Testis (tissue), 2 donors: Measurements from ENCODE around the gene PMFBP1.

ENCODE experiments used
- POLR2A ChIP-seq: fragments of 450-650 bp; IDR thresholded peaks from one replicate; pipeline ENCODE4 v1.6.1; 2017; ENCODE audit warnings: antibody characterized with exemption, mild to moderate bottlenecking, moderate library complexity
- TF ChIP-seq, protein P1 (sequence below), 3 experiments: fragments of 450-650 bp in 2 of 3; fragments of 200-600 bp in 1 of 3; sonication (generic) in 1 of 3; IDR thresholded peaks; one replicate each; pipeline ENCODE4 v1.5.1; 2016 to 2019; ENCODE audit warnings: antibody characterized with exemption in 3 of 3, mild to moderate bottlenecking in 2 of 3, moderate library complexity in 1 of 3

DNA sequence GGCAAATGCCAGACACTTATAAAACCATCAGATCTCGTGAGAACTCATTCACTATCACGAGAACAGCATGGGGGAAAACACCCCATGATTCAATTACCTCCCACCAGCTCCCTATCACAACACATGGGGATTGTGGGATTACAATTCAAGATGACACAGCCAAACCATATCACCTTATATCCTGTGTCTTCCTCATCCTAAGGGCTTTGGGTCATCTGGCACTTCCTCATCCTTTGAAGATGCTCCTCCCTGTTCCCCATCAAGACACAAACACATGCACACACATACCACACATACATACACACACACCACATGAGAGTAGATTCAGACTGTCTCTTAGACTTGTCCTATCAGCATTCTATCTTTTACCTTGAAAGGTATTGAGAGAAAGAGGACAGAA lies 2.8 kb upstream of the PMFBP1 start:
- TF ChIP-seq, protein P1, sequence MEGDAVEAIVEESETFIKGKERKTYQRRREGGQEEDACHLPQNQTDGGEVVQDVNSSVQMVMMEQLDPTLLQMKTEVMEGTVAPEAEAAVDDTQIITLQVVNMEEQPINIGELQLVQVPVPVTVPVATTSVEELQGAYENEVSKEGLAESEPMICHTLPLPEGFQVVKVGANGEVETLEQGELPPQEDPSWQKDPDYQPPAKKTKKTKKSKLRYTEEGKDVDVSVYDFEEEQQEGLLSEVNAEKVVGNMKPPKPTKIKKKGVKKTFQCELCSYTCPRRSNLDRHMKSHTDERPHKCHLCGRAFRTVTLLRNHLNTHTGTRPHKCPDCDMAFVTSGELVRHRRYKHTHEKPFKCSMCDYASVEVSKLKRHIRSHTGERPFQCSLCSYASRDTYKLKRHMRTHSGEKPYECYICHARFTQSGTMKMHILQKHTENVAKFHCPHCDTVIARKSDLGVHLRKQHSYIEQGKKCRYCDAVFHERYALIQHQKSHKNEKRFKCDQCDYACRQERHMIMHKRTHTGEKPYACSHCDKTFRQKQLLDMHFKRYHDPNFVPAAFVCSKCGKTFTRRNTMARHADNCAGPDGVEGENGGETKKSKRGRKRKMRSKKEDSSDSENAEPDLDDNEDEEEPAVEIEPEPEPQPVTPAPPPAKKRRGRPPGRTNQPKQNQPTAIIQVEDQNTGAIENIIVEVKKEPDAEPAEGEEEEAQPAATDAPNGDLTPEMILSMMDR (IDR thresholded peaks at IDR 0.05) = no peak
- TF ChIP-seq POLR2A = no peak
